ENCODE data around the gene TYW5. TPM values are rescaled to one million over a fixed set of nuclear protein-coding genes. Genes with fewer than 3 reads are reported as not detected.
"Not testable (repeated sequence)": the region's sequence is repeated elsewhere in the genome, so short reads cannot be mapped to it uniquely, and the experiment has no call there.

TYW5 gene
- total RNA-seq, 1 experiment from 2014 or later, result 7.2 TPM

DNA sequence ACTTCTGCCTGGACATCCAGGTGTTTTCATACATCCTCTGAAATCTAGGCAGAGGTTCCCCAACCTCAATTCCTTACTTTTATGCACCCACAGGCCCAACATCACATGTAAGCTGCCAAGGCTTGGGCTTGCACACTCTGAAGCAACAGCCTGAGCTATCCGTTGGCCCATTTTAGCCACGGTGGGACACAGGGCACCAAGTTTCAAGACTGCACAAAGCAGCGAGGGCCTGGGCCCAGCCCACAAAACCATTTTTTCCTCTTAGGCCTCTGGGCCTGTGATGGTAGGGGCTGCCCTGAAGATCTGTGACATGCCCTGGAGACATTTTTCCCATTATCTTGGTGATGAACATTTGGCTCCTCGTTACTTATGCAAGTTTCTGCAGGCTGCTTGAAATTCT, 38.3 kb downstream of the TYW5 start:
- Histone ChIP-seq H3K9me3 (ENCODE audit: insufficient read depth, low read depth) (peaks cover 10% of the 10 kb centered on the region; the same call in 1 of the 2 replicates), H3K27me3 (ENCODE audit: insufficient read depth, low read depth) (no peaks in the 10 kb centered on the region), H3F3A (ENCODE audit: insufficient read depth, low read depth) (peaks cover 1% of the 10 kb centered on the region; the same call in 1 of the 2 replicates), H4K20me1 (ENCODE audit: insufficient read depth) (peaks cover 4% of the 10 kb centered on the region; the same call in 1 of the 2 replicates), H2AFZ (no peak overlapping the region), H3K27ac (no peak overlapping the region), H3K4me2 (no peak overlapping the region), H3K79me2 (ENCODE audit: low read depth) (peaks cover 84% of the 10 kb centered on the region), H3K4me1 (replicated peaks; ENCODE audit: insufficient read depth) (peaks cover 21% of the 10 kb centered on the region), H3K9me2 (ENCODE audit: insufficient read depth) (no peaks in the 10 kb centered on the region), H3K36me3 (ENCODE audit: low read depth) (peaks cover 21% of the 10 kb centered on the region), H3K4me3 (no peak overlapping the region)
- TF ChIP-seq, protein P1, sequence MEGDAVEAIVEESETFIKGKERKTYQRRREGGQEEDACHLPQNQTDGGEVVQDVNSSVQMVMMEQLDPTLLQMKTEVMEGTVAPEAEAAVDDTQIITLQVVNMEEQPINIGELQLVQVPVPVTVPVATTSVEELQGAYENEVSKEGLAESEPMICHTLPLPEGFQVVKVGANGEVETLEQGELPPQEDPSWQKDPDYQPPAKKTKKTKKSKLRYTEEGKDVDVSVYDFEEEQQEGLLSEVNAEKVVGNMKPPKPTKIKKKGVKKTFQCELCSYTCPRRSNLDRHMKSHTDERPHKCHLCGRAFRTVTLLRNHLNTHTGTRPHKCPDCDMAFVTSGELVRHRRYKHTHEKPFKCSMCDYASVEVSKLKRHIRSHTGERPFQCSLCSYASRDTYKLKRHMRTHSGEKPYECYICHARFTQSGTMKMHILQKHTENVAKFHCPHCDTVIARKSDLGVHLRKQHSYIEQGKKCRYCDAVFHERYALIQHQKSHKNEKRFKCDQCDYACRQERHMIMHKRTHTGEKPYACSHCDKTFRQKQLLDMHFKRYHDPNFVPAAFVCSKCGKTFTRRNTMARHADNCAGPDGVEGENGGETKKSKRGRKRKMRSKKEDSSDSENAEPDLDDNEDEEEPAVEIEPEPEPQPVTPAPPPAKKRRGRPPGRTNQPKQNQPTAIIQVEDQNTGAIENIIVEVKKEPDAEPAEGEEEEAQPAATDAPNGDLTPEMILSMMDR (conservative IDR thresholded peaks at IDR 0.05), result no peak
- TF ChIP-seq EZH2 (IDR thresholded peaks at IDR 0.05; ENCODE audit: low read depth), result no peak
- BruUV-seq (replicated peaks), result no TSS peak
- DNase-seq, result no peak
- POLR2A ChIA-PET (ENCODE audit: unreplicated experiment), result no interaction called here
- CTCF ChIA-PET, result no interaction called here
- intact Hi-C loops (cut with micrococcal nuclease; ENCODE audit: unreplicated experiment), result loop anchor here (10.0 kb wide), 1 partner anchor 462 kb away; the partner anchor contains the start of gene SATB2

GRCh38 chr2:199914372-199914958, 40.8 kb downstream of the TYW5 start:
- H3K27ac ChIP-seq, result no peak overlapping the region
- TF ChIP-seq, protein P1 (conservative IDR thresholded peaks at IDR 0.05), result no peak
- DNase-seq, result no peak
- H3K9me3 ChIP-seq (ENCODE audit: insufficient read depth, low read depth), result peaks cover 10% of the 10 kb centered on the region; the same call in 1 of the 2 replicates
- H2AFZ ChIP-seq, result no peak overlapping the region
- ChIA-PET CTCF (interaction anchor here (0.6 kb wide), 1 partner anchor 547 kb away, joined by 3 read pairs; no protein-coding TSS in a partner anchor), POLR2A (ENCODE audit: unreplicated experiment) (no interaction called here)
- peaks cover 4% of the 10 kb centered on the region; the same call in 1 of the 2 replicates for H4K20me1 ChIP-seq (ENCODE audit: insufficient read depth)
- H3F3A ChIP-seq (ENCODE audit: insufficient read depth, low read depth), result peaks cover 9% of the 10 kb centered on the region
- peaks cover 76% of the 10 kb centered on the region for H3K79me2 ChIP-seq (ENCODE audit: low read depth)
- H3K27me3 ChIP-seq (ENCODE audit: insufficient read depth, low read depth), result no peaks in the 10 kb centered on the region
- no TSS peak for BruUV-seq (replicated peaks)
- H3K36me3 ChIP-seq (ENCODE audit: low read depth), result peaks cover 21% of the 10 kb centered on the region; the same call in 1 of the 2 replicates
- H3K4me1 ChIP-seq (replicated peaks; ENCODE audit: insufficient read depth), result peaks cover 28% of the 10 kb centered on the region
- intact Hi-C loops (cut with micrococcal nuclease; ENCODE audit: unreplicated experiment), result loop anchor here (10.0 kb wide), 1 partner anchor 460 kb away; the partner anchor contains the start of gene SATB2
- no peak overlapping the region for H3K4me3 ChIP-seq
- peak overlapping the region; percentile 32; the same call in 1 of the 2 replicates for H3K4me2 ChIP-seq
- no peaks in the 10 kb centered on the region for H3K9me2 ChIP-seq (ENCODE audit: insufficient read depth)

DNA sequence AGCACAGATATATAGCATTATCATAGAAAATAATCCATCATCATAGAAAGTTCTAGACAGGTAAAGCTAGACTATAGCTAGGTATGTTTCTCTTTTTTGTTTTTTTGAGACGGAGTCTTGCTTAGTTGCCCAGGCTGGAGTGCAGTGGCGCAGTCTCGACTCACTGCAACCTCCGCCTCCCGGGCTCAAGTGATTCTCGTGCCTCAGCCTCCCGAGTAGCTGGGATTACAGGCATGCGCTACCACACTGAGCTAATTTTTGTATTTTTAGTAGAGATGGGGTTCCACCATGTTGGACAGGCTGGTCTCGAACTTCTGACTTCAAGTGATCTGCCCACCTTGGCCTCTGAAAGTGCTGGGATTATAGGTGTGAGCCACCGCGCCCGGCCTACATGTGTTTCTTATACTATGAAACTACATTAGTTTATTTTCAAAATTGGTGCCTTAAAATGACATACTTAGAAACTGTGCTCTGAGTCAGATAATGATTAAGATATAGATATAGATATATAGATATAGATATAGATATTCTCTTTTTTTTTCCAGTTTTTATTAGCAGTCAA, 42.7 kb downstream of the TYW5 start:
- POLR2A ChIA-PET (ENCODE audit: unreplicated experiment), result interaction anchor here (0.7 kb wide), 1 partner anchor 229 kb away, joined by 3 read pairs; no protein-coding TSS in a partner anchor
- peaks cover 21% of the 10 kb centered on the region; the same call in 1 of the 2 replicates for H3K36me3 ChIP-seq (ENCODE audit: low read depth)
- H3K27ac ChIP-seq; H4K20me1 ChIP-seq (ENCODE audit: insufficient read depth); BruUV-seq (replicated peaks); H3F3A ChIP-seq (ENCODE audit: insufficient read depth, low read depth); H3K9me2 ChIP-seq (ENCODE audit: insufficient read depth); H2AFZ ChIP-seq; H3K27me3 ChIP-seq (ENCODE audit: insufficient read depth, low read depth); DNase-seq; CTCF ChIA-PET: not testable (repeated sequence)
- H3K79me2 ChIP-seq (ENCODE audit: low read depth), result peaks cover 59% of the 10 kb centered on the region
- intact Hi-C loops (cut with micrococcal nuclease; ENCODE audit: unreplicated experiment), result loop anchor here (10.0 kb wide), 1 partner anchor 458 kb away; the partner anchor contains the start of gene SATB2
- H3K4me3 ChIP-seq, result peak overlapping the region; percentile 94
- peak overlapping the region; percentile 93 for H3K4me2 ChIP-seq
- H3K4me1 ChIP-seq (replicated peaks; ENCODE audit: insufficient read depth), result peaks cover 28% of the 10 kb centered on the region
- peaks cover 10% of the 10 kb centered on the region; the same call in 1 of the 2 replicates for H3K9me3 ChIP-seq (ENCODE audit: insufficient read depth, low read depth)
